Vagina (tissue), 2 donors: Measurements from ENCODE around the gene SERGEF. TPM values are rescaled to one million over a fixed set of nuclear protein-coding genes. Genes with fewer than 3 reads are reported as not detected.

Experiments
- DNase-seq, 2 donors: peaks; one replicate each; pipeline ENCODE4 v3.0.0-alpha.2; 2017; ENCODE audit errors: extremely low spot score in 2 of 2
- H3K27ac ChIP-seq: fragments of 200-600 bp; sonication (generic); one replicate; pipeline ENCODE4 v1.5.1; 2019
- H3K27me3 ChIP-seq: fragments of 200-600 bp; sonication (generic); one replicate; pipeline ENCODE4 v1.5.1; 2019
- H3K36me3 ChIP-seq, 2 donors: fragments of 200-600 bp; sonication (generic); one replicate each; pipeline ENCODE4 v1.5.1; 2017 to 2019
- H3K4me1 ChIP-seq: fragments of 200-600 bp; sonication (generic); one replicate; pipeline ENCODE4 v1.5.1; 2019
- H3K4me3 ChIP-seq, 2 donors: fragments of 200-600 bp; sonication (generic); 1 replicate in 1 of 2; 2 replicates in 1 of 2; pipeline ENCODE4 v1.5.1; 2016 to 2019
- H3K9me3 ChIP-seq: fragments of 200-600 bp; sonication (generic); one replicate; pipeline ENCODE4 v1.5.1; 2019
- POLR2A ChIP-seq, 2 donors: fragments of 450-650 bp; IDR thresholded peaks; one replicate each; pipeline ENCODE4 v1.6.1; 2017; ENCODE audit warnings: antibody characterized with exemption in 2 of 2, mild to moderate bottlenecking in 2 of 2, moderate library complexity in 2 of 2
- POLR2AphosphoS5 ChIP-seq, 2 donors: sonication (generic); formaldehyde crosslinking; IDR thresholded peaks; one replicate each; pipeline ENCODE4 v1.9.0; 2017; ENCODE audit warnings: antibody characterized with exemption in 2 of 2, mild to moderate bottlenecking in 2 of 2, low read depth in 1 of 2; ENCODE audit not compliant: insufficient read depth in 1 of 2
- intact Hi-C: fragments of 100-400 bp; cut with DNase I; formaldehyde crosslinking; loops from one replicate; pipeline ENCODE4 v1.15.1; 2023
- total RNA-seq: library from RNA; depleted of rRNA; stranded (reverse); fragments of >200 nt; gene quantifications from one replicate; pipeline ENCODE4 v1.2.3, GENCODE V29; 2016
- TF ChIP-seq, protein P1 (sequence below), 3 experiments: fragments of 450-650 bp in 2 of 3; fragments of 200-600 bp in 1 of 3; sonication (generic) in 1 of 3; IDR thresholded peaks; one replicate each; pipeline ENCODE4 v1.5.1; 2017 to 2019; ENCODE audit warnings: antibody characterized with exemption in 3 of 3, mild to moderate bottlenecking in 2 of 3, moderate library complexity in 2 of 3

The SERGEF gene
- total RNA-seq, 1 donor from 2014 or later = 30.7 TPM

GRCh38 chr11:17753641-17754040 lies 259.2 kb downstream of the SERGEF start:
- Histone ChIP-seq H3K4me3 (no peak overlapping the region), H3K9me3 (no peaks in the 10 kb centered on the region), H3K27ac (no peak overlapping the region), H3K36me3 (no peaks in the 10 kb centered on the region), H3K4me1 (no peaks in the 10 kb centered on the region), H3K27me3 (no peaks in the 10 kb centered on the region)
- TF ChIP-seq POLR2A (IDR thresholded peaks at IDR 0.05) (no peak), POLR2AphosphoS5 (IDR thresholded peaks at IDR 0.05; ENCODE audit: insufficient read depth in 1 of 2, low read depth in 1 of 2) (no peak)
- TF ChIP-seq, protein P1, sequence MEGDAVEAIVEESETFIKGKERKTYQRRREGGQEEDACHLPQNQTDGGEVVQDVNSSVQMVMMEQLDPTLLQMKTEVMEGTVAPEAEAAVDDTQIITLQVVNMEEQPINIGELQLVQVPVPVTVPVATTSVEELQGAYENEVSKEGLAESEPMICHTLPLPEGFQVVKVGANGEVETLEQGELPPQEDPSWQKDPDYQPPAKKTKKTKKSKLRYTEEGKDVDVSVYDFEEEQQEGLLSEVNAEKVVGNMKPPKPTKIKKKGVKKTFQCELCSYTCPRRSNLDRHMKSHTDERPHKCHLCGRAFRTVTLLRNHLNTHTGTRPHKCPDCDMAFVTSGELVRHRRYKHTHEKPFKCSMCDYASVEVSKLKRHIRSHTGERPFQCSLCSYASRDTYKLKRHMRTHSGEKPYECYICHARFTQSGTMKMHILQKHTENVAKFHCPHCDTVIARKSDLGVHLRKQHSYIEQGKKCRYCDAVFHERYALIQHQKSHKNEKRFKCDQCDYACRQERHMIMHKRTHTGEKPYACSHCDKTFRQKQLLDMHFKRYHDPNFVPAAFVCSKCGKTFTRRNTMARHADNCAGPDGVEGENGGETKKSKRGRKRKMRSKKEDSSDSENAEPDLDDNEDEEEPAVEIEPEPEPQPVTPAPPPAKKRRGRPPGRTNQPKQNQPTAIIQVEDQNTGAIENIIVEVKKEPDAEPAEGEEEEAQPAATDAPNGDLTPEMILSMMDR (IDR thresholded peaks at IDR 0.05) = no peak
- intact Hi-C loops = no loop called here
- DNase-seq = no peak

- H3K27me3 ChIP-seq = no peaks in the 10 kb centered on the region
- H3K27ac ChIP-seq = no peak overlapping the region
- no peaks in the 10 kb centered on the region for H3K4me1 ChIP-seq
- no peak overlapping the region for H3K4me3 ChIP-seq
- DNase-seq = no peak
- no peaks in the 10 kb centered on the region for H3K36me3 ChIP-seq
- H3K9me3 ChIP-seq = no peaks in the 10 kb centered on the region
- intact Hi-C loops = no loop called here
- TF ChIP-seq POLR2AphosphoS5 (IDR thresholded peaks at IDR 0.05; ENCODE audit: insufficient read depth in 1 of 2, low read depth in 1 of 2) = no peak
- TF ChIP-seq POLR2A (IDR thresholded peaks at IDR 0.05) = no peak
- TF ChIP-seq, protein P1 (IDR thresholded peaks at IDR 0.05) = no peak
These were observed 259.7 kb downstream of the SERGEF start for GRCh38 chr11:17753153-17753552.

- DNase-seq = no peak
- Histone ChIP-seq H3K27ac (no peak overlapping the region), H3K27me3 (no peaks in the 10 kb centered on the region), H3K36me3 (no peaks in the 10 kb centered on the region), H3K9me3 (no peaks in the 10 kb centered on the region), H3K4me3 (no peak overlapping the region), H3K4me1 (no peaks in the 10 kb centered on the region)
- intact Hi-C loops = no loop called here
- TF ChIP-seq, protein P1 (IDR thresholded peaks at IDR 0.05) = no peak
- no peak for TF ChIP-seq POLR2AphosphoS5 (IDR thresholded peaks at IDR 0.05; ENCODE audit: insufficient read depth in 1 of 2, low read depth in 1 of 2)
- TF ChIP-seq POLR2A (IDR thresholded peaks at IDR 0.05) = no peak
These were observed 260.7 kb downstream of the SERGEF start for GRCh38 chr11:17752144-17752543.

DNA sequence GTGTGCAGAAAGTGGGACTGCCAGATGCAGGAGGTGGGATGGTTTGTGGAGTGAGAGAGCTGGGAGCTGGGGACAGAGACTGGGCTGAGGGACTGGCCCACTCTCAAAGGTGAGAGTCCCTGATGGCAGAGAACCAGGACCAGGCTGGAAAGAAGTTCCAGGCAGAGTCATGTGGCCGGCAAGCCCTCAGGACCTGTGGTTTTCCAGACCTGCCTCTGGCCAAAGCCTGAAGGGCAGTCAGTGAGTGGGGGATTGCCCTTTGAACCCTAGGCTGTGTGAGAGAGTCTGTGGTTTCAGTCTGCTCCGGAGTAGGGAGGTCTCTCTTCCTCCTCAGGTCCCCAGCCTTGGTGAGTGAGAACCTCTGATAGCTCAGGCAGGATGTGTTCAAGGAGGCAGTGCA lies 261.3 kb downstream of the SERGEF start:
- Histone ChIP-seq H3K36me3 (no peaks in the 10 kb centered on the region), H3K27ac (no peak overlapping the region), H3K4me1 (no peaks in the 10 kb centered on the region), H3K9me3 (no peaks in the 10 kb centered on the region), H3K4me3 (no peak overlapping the region), H3K27me3 (no peaks in the 10 kb centered on the region)
- TF ChIP-seq POLR2A (IDR thresholded peaks at IDR 0.05) = no peak
- TF ChIP-seq, protein P1 (IDR thresholded peaks at IDR 0.05) = no peak
- no peak for TF ChIP-seq POLR2AphosphoS5 (IDR thresholded peaks at IDR 0.05; ENCODE audit: insufficient read depth in 1 of 2, low read depth in 1 of 2)
- no peak for DNase-seq
- intact Hi-C loops = no loop called here

DNA sequence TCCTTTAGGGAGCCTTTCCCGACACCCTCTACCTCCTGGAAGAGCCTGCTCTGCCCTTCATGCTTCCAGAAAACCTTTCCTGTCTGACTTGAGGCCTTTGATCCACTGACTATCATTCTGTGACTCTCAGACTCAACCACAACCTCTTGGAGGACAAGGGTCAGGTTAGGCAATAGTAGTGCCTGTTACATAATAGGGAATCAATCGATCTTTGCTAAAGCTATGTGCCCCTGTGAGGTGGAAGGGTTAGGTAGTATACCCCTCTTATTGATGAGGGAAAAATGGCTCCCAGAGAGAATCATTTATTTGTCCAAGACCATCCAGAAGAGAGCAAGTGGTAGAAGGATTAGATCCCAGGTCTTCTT lies 262.1 kb downstream of the SERGEF start:
- no peak for DNase-seq
- no peaks in the 10 kb centered on the region for H3K9me3 ChIP-seq
- H3K4me1 ChIP-seq = no peaks in the 10 kb centered on the region
- no peak overlapping the region for H3K27ac ChIP-seq
- intact Hi-C loops = no loop called here
- no peak overlapping the region for H3K4me3 ChIP-seq
- TF ChIP-seq POLR2A (IDR thresholded peaks at IDR 0.05) (no peak), POLR2AphosphoS5 (IDR thresholded peaks at IDR 0.05; ENCODE audit: insufficient read depth in 1 of 2, low read depth in 1 of 2) (no peak)
- TF ChIP-seq, protein P1 (IDR thresholded peaks at IDR 0.05) = no peak
- no peaks in the 10 kb centered on the region for H3K27me3 ChIP-seq
- H3K36me3 ChIP-seq = no peaks in the 10 kb centered on the region
